PC-9 (cell line): Measurements from ENCODE around the gene MAGEA2. TPM values are rescaled to one million over a fixed set of nuclear protein-coding genes. Genes with fewer than 3 reads are reported as not detected.
A peak's percentile ranks its signal among the peaks of the same experiment; 100 is the strongest.
"Not testable (repeated sequence)": the region's sequence is repeated elsewhere in the genome, so short reads cannot be mapped to it uniquely, and the experiment has no call there.

Source experiments
- BruUV-seq: library from RNA; stranded (reverse); fragments of 400-500 nt; replicated peaks from 2 replicates; lab custom pipeline; 2021; lab: Mats Ljungman, UMichigan
- CTCF ChIA-PET: fragments of 300-600 bp; sonication (Branson Sonifier 250); formaldehyde crosslinking; loops from one replicate; lab custom pipeline; 2022; ENCODE audit warnings: antibody characterized with exemption; lab: Charles Lee
- POLR2A ChIA-PET: fragments of 300-600 bp; sonication (Branson Sonifier 250); formaldehyde crosslinking; loops from one replicate; lab custom pipeline; 2022; ENCODE audit warnings: antibody characterized with exemption; ENCODE audit not compliant: unreplicated experiment; lab: Charles Lee
- DNase-seq, 2 experiments: peaks; one replicate each; pipeline versions ENCODE4 v3.0.0 to v3.0.0-alpha.2; 2015 to 2022; ENCODE audit warnings: mixed read lengths in 1 of 2
- H2AFZ ChIP-seq: fragments of 200-600 bp; sonication (generic); 2 replicates; pipeline ENCODE4 v1.8.1; 2017; ENCODE audit warnings: antibody characterized with exemption
- H3F3A ChIP-seq: fragments of 200-600 bp; sonication (generic); 2 replicates; pipeline ENCODE4 v1.8.1; 2017; ENCODE audit warnings: antibody characterized with exemption, mild to moderate bottlenecking, low read depth; ENCODE audit not compliant: insufficient read depth
- H3K27ac ChIP-seq: fragments of 200-600 bp; sonication (generic); 2 replicates; pipeline ENCODE4 v1.6.1; 2016; ENCODE audit warnings: mixed run types
- H3K27me3 ChIP-seq: fragments of 200-600 bp; sonication (generic); 2 replicates; pipeline ENCODE4 v1.6.1; 2016; ENCODE audit warnings: low read depth, mixed run types; ENCODE audit not compliant: insufficient read depth
- H3K36me3 ChIP-seq: fragments of 200-600 bp; sonication (generic); 2 replicates; pipeline ENCODE4 v1.6.1; 2016; ENCODE audit warnings: low read depth, mixed run types
- H3K4me1 ChIP-seq: fragments of 200-600 bp; sonication (generic); replicated peaks from 2 replicates; pipeline ENCODE4 v1.6.1; 2016; ENCODE audit warnings: mixed run types; ENCODE audit not compliant: insufficient read depth
- H3K4me2 ChIP-seq: fragments of 200-600 bp; sonication (generic); 2 replicates; pipeline ENCODE4 v1.6.1; 2017; ENCODE audit warnings: mixed run types
- H3K4me3 ChIP-seq: fragments of 200-600 bp; sonication (generic); 2 replicates; pipeline ENCODE4 v1.6.1; 2016; ENCODE audit warnings: mixed run types
- H3K79me2 ChIP-seq: fragments of 200-600 bp; sonication (generic); 2 replicates; pipeline ENCODE4 v1.6.1; 2017; ENCODE audit warnings: low read depth, mixed run types
- H3K9me2 ChIP-seq: fragments of 200-600 bp; sonication (generic); 2 replicates; pipeline ENCODE4 v1.8.1; 2017; ENCODE audit warnings: mild to moderate bottlenecking; ENCODE audit not compliant: insufficient read depth
- H3K9me3 ChIP-seq: fragments of 200-600 bp; sonication (generic); 2 replicates; pipeline ENCODE4 v1.8.1; 2016; ENCODE audit warnings: low read depth; ENCODE audit not compliant: insufficient read depth
- H4K20me1 ChIP-seq: fragments of 200-600 bp; sonication (generic); 2 replicates; pipeline ENCODE4 v1.8.1; 2017; ENCODE audit not compliant: insufficient read depth
- EZH2 ChIP-seq: fragments of 200-600 bp; sonication (generic); IDR thresholded peaks from 2 replicates; pipeline ENCODE4 v1.8.0; 2017; ENCODE audit warnings: antibody characterized with exemption, low read depth
- intact Hi-C: fragments of 100-400 bp; cut with micrococcal nuclease; formaldehyde crosslinking; loops from one replicate; pipeline ENCODE4 v1.10.0; 2022; ENCODE audit not compliant: unreplicated experiment
- total RNA-seq: library from RNA; stranded (reverse); gene quantifications from 2 replicates; pipeline ENCODE4 v1.2.3, GENCODE V29; 2021
- TF ChIP-seq, protein P1 (sequence below): fragments of 200-600 bp; sonication (generic); conservative IDR thresholded peaks from 2 replicates; pipeline ENCODE4 v1.6.1; 2017; ENCODE audit warnings: mixed run types, antibody characterized with exemption, mild to moderate bottlenecking, moderate library complexity

The MAGEA2 gene
- total RNA-seq, 1 experiment from 2014 or later = 18.7 TPM

GRCh38 chrX:152733261-152733975, 20.2 kb downstream of the MAGEA2 start, which contains the start of the genes CSAG1 and MAGEA12:
TSS of gene CSAG1 (minus strand) at chrX:152733721. CDS start at chrX:152732460, 1,261 bp downstream.
TSS of gene MAGEA12 (plus strand) at chrX:152733757. CDS start at chrX:152736162, 2,405 bp downstream.
- H3K4me3 ChIP-seq = peak within 1 kb of the TSS; percentile 62
- peaks cover 10% of the 10 kb centered on the region; the same call in 1 of the 2 replicates for H3K4me1 ChIP-seq
- no peaks in the 10 kb centered on the region for H3F3A ChIP-seq
- intact Hi-C loops = no loop called here
- H3K27ac ChIP-seq = peak within 1 kb of the TSS; percentile 37; the same call in 1 of the 2 replicates
- H3K9me3 ChIP-seq = no peaks in the 10 kb centered on the region
- TF ChIP-seq, protein P1, sequence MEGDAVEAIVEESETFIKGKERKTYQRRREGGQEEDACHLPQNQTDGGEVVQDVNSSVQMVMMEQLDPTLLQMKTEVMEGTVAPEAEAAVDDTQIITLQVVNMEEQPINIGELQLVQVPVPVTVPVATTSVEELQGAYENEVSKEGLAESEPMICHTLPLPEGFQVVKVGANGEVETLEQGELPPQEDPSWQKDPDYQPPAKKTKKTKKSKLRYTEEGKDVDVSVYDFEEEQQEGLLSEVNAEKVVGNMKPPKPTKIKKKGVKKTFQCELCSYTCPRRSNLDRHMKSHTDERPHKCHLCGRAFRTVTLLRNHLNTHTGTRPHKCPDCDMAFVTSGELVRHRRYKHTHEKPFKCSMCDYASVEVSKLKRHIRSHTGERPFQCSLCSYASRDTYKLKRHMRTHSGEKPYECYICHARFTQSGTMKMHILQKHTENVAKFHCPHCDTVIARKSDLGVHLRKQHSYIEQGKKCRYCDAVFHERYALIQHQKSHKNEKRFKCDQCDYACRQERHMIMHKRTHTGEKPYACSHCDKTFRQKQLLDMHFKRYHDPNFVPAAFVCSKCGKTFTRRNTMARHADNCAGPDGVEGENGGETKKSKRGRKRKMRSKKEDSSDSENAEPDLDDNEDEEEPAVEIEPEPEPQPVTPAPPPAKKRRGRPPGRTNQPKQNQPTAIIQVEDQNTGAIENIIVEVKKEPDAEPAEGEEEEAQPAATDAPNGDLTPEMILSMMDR = no peak
- TF ChIP-seq EZH2 = no peak
- BruUV-seq = no TSS peak
- peaks cover 4% of the 10 kb centered on the region; the same call in 1 of the 2 replicates for H4K20me1 ChIP-seq
- H2AFZ ChIP-seq = no peak within 1 kb of the TSS
- ChIA-PET CTCF (no interaction called here), POLR2A (no interaction called here)
- H3K4me2 ChIP-seq = peak within 1 kb of the TSS; percentile 75
- H3K36me3 ChIP-seq = 0 out of 2 replicates have a peak, but pooled peaks cover 3% of the 10 kb centered on the region
- DNase-seq = peak; percentile 51 to 83
- H3K9me2 ChIP-seq = no peaks in the 10 kb centered on the region
- H3K79me2 ChIP-seq = peaks cover 43% of the 10 kb centered on the region
- H3K27me3 ChIP-seq = peaks cover 4% of the 10 kb centered on the region; the same call in 1 of the 2 replicates

DNA sequence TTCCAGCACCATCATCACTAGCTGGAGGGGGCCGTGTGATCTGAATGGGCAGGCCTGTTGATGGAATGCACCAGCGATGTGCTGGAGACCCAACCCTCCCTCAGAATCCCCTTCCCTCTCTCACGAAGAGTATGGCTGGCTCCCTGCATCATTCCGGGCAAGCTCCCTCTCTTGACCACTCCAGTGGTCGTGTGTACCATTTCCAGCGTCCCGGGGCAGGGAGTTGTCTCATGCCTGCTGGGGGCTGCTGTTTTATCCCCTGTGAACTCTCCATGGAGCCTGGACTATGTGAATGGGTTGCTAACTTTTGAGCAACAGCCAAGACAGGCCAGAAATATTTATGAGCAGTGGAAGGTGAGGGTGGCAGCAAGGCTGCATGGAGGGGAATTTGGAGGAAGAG, 28.2 kb downstream of the MAGEA2 start:
- TF ChIP-seq, protein P1 = no peak
- no peak for TF ChIP-seq EZH2
- H3K9me2 ChIP-seq = no peaks in the 10 kb centered on the region
- CTCF ChIA-PET = no interaction called here
- POLR2A ChIA-PET = no interaction called here
- no TSS peak for BruUV-seq
- H3K4me3 ChIP-seq = no peak overlapping the region
- no peaks in the 10 kb centered on the region for H3K79me2 ChIP-seq
- H3K27me3 ChIP-seq = peaks cover 11% of the 10 kb centered on the region; the same call in 1 of the 2 replicates
- H3K4me2 ChIP-seq = no peak overlapping the region
- DNase-seq = peak in 1 of 2 experiments; percentile 17
- no peaks in the 10 kb centered on the region for H3K36me3 ChIP-seq
- H3F3A ChIP-seq = no peaks in the 10 kb centered on the region
- no peaks in the 10 kb centered on the region for H4K20me1 ChIP-seq
- intact Hi-C loops = no loop called here
- H3K27ac ChIP-seq = no peak overlapping the region
- no peaks in the 10 kb centered on the region for H3K4me1 ChIP-seq
- H2AFZ ChIP-seq = no peak overlapping the region
- H3K9me3 ChIP-seq = no peaks in the 10 kb centered on the region

- H3K79me2 ChIP-seq, H2AFZ ChIP-seq, H3K9me2 ChIP-seq, H3K4me3 ChIP-seq, H3K4me2 ChIP-seq, intact Hi-C loops, H4K20me1 ChIP-seq, H3K27me3 ChIP-seq, POLR2A ChIA-PET, H3F3A ChIP-seq, CTCF ChIA-PET, H3K36me3 ChIP-seq, DNase-seq, H3K9me3 ChIP-seq, H3K27ac ChIP-seq, H3K4me1 ChIP-seq: not testable (repeated sequence)
- TSS peak; percentile 77 for BruUV-seq
Observed at GRCh38 chrX:152713815-152714787, 39.5 kb downstream of the MAGEA2 start, which contains the start of gene MAGEA2B. TSS of gene MAGEA2B (plus strand) at chrX:152714628. CDS start at chrX:152717107, 2,479 bp downstream.

DNA sequence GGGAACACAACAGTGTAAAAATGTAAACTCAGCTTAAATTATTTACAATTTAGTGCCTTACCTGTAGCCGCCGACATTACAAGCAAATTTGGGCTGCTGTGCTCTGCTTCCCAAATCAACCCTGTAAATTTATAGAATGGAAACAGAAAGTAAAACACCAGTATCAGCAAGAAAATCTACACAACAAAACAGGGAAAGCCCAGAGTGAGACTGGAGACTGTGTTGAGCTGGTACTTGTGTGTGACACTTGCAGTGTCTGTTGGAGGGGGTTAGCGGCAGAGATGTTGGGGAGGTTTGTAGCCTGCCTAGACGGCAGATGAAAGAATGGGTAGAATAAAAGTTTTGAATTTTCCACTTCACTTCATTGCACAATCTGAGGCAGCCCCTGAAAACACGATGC, 40.4 kb downstream of the MAGEA2 start:
- H3K4me2 ChIP-seq, BruUV-seq, H2AFZ ChIP-seq, H3K27ac ChIP-seq, H3K9me3 ChIP-seq, H3K27me3 ChIP-seq, H3K4me3 ChIP-seq, POLR2A ChIA-PET, H3F3A ChIP-seq, intact Hi-C loops, H3K9me2 ChIP-seq, H3K36me3 ChIP-seq, H4K20me1 ChIP-seq, CTCF ChIA-PET, H3K4me1 ChIP-seq, DNase-seq, H3K79me2 ChIP-seq: not testable (repeated sequence)

DNA sequence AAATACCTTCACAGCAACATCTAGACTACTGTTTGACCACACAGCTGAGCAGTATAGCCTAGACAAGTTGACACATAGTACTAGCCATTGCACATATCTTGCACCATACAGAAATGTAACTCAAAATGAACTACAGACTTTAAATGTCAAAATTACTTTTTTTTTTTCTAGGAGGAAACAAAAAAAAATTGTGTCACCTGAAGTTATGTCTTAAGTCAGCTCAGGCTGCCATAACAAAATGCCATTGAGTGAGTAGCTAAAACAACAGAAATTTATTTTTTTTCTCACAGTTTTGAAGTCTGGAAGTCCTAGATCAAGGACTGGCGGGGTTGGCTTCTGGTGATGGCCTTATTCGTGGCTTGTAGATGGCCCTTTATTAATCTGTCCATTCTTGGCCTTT, 44.5 kb downstream of the MAGEA2 start, which contains the start of gene CSAG2:
Gene CSAG2 (minus strand): TSS at position 101 of the 400 bp plus-strand sequence. CDS start 161 bp downstream, outside the sequence.
- H3K79me2 ChIP-seq, POLR2A ChIA-PET, H3K4me3 ChIP-seq, H3K9me3 ChIP-seq, H3K27me3 ChIP-seq, intact Hi-C loops, H3F3A ChIP-seq, H3K27ac ChIP-seq, H2AFZ ChIP-seq, H4K20me1 ChIP-seq, H3K4me1 ChIP-seq, H3K36me3 ChIP-seq, CTCF ChIA-PET, H3K4me2 ChIP-seq, DNase-seq, BruUV-seq, H3K9me2 ChIP-seq: not testable (repeated sequence)
